A673 (cell line): ENCODE data around the gene WRAP53.

ENCODE experiments used
- CTCF ChIP-seq: fragments of 300-800, 200-600 bp; sonication (generic); conservative IDR thresholded peaks from 2 replicates; pipeline ENCODE4 v1.5.1; 2017; ENCODE audit warnings: low read depth, mild to moderate bottlenecking, antibody characterized with exemption, low read length, moderate library complexity, mixed read lengths
- EZH2 ChIP-seq: fragments of 200-600 bp; sonication (generic); IDR thresholded peaks from 2 replicates; pipeline ENCODE4 v1.6.1; 2017; ENCODE audit warnings: borderline replicate concordance, low read depth, mild to moderate bottlenecking, mixed read lengths, antibody characterized with exemption, low read length; ENCODE audit not compliant: poor library complexity, severe bottlenecking

- no peak for TF ChIP-seq CTCF
- TF ChIP-seq EZH2: no peak
Measured at GRCh38 chr17:7703584-7704479, 15.6 kb downstream of the WRAP53 start.
